ENCODE measurements around the gene C20orf141. TPM values are rescaled to one million over a fixed set of nuclear protein-coding genes. Genes with fewer than 3 reads are reported as not detected.

C20orf141 gene
- total and polyA plus RNA-seq, 5 donors from 2014 or later = not detected

GRCh38 chr20:2796011-2796660 is 18.7 kb upstream of the C20orf141 start:
- DNase-seq (no peak), ATAC-seq (ENCODE audit: low read depth in 2 of 2) (no peak)
- Mint-ChIP-seq H3K9me3 (peaks cover 0 to 3% (median 0%) of the 10 kb centered on the region in 7 donors), H3K27me3 (peaks cover 43% of the 10 kb centered on the region), H3K4me3 (no peak overlapping the region), H3K4me1 (peaks cover 4 to 27% (median 8%) of the 10 kb centered on the region in 4 donors), H3K36me3 (peaks cover 2% of the 10 kb centered on the region), H3K27ac (no peak overlapping the region)
- no peaks in the 10 kb centered on the region for H3K9me3 ChIP-seq (ENCODE audit: control insufficient read depth in 2 of 2, low read length in 2 of 2)
- no peak overlapping the region for H3K4me3 ChIP-seq (ENCODE audit: low read depth, low read length)
- H3K36me3 ChIP-seq (ENCODE audit: control insufficient read depth, insufficient read depth, low read length) = no peaks in the 10 kb centered on the region
- H3K27me3 ChIP-seq (ENCODE audit: control insufficient read depth, insufficient read depth, low read length) = peaks cover 18% of the 10 kb centered on the region
- H3K27ac ChIP-seq (ENCODE audit: insufficient read depth, low read length, poor library complexity, severe bottlenecking) = no peak overlapping the region
- H3K4me1 ChIP-seq (ENCODE audit: control insufficient read depth, insufficient read depth, low read length, poor library complexity, severe bottlenecking) = peaks cover 14% of the 10 kb centered on the region

GRCh38 chr20:2797136-2797983 is 17.4 kb upstream of the C20orf141 start:
- Mint-ChIP-seq H3K9me3 (peaks cover 0 to 3% (median 0%) of the 10 kb centered on the region in 7 donors), H3K4me3 (peak overlapping the region in 1 of 4 donors; percentile 35), H3K27me3 (peaks cover 54% of the 10 kb centered on the region), H3K36me3 (peaks cover 3% of the 10 kb centered on the region), H3K27ac (no peak overlapping the region), H3K4me1 (peaks cover 6 to 33% (median 13%) of the 10 kb centered on the region in 4 donors)
- Histone ChIP-seq H3K9me3 (ENCODE audit: control insufficient read depth in 2 of 2, low read length in 2 of 2) (no peaks in the 10 kb centered on the region), H3K27ac (ENCODE audit: insufficient read depth, low read length, poor library complexity, severe bottlenecking) (no peak overlapping the region), H3K27me3 (ENCODE audit: control insufficient read depth, insufficient read depth, low read length) (peaks cover 23% of the 10 kb centered on the region), H3K36me3 (ENCODE audit: control insufficient read depth, insufficient read depth, low read length) (no peaks in the 10 kb centered on the region), H3K4me1 (ENCODE audit: control insufficient read depth, insufficient read depth, low read length, poor library complexity, severe bottlenecking) (peaks cover 14% of the 10 kb centered on the region), H3K4me3 (ENCODE audit: low read depth, low read length) (no peak overlapping the region)
- DNase-seq (no peak), ATAC-seq (ENCODE audit: low read depth in 2 of 2) (no peak)

- H3K4me1 Mint-ChIP-seq = peaks cover 6 to 35% (median 13%) of the 10 kb centered on the region in 4 donors
- H3K36me3 ChIP-seq (ENCODE audit: control insufficient read depth, insufficient read depth, low read length) = no peaks in the 10 kb centered on the region
- H3K36me3 Mint-ChIP-seq = peaks cover 3% of the 10 kb centered on the region
- H3K27ac ChIP-seq (ENCODE audit: insufficient read depth, low read length, poor library complexity, severe bottlenecking) = no peak overlapping the region
- H3K4me1 ChIP-seq (ENCODE audit: control insufficient read depth, insufficient read depth, low read length, poor library complexity, severe bottlenecking) = peaks cover 14% of the 10 kb centered on the region
- ATAC-seq (ENCODE audit: low read depth in 2 of 2) (no peak), DNase-seq (no peak)
- peaks cover 0 to 3% (median 0%) of the 10 kb centered on the region in 7 donors for H3K9me3 Mint-ChIP-seq
- H3K4me3 Mint-ChIP-seq = peak overlapping the region in 1 of 4 donors; percentile 56
- peaks cover 62% of the 10 kb centered on the region for H3K27me3 Mint-ChIP-seq
- H3K9me3 ChIP-seq (ENCODE audit: control insufficient read depth in 2 of 2, low read length in 2 of 2) = no peaks in the 10 kb centered on the region
- H3K4me3 ChIP-seq (ENCODE audit: low read depth, low read length) = no peak overlapping the region
- no peak overlapping the region for H3K27ac Mint-ChIP-seq
- peaks cover 20% of the 10 kb centered on the region for H3K27me3 ChIP-seq (ENCODE audit: control insufficient read depth, insufficient read depth, low read length)
Measured at GRCh38 chr20:2798095-2798805, 16.5 kb upstream of the C20orf141 start.

- ATAC-seq (ENCODE audit: low read depth in 2 of 2) (no peak), DNase-seq (no peak)
- Histone ChIP-seq H3K27ac (ENCODE audit: insufficient read depth, low read length, poor library complexity, severe bottlenecking) (no peak overlapping the region), H3K27me3 (ENCODE audit: control insufficient read depth, insufficient read depth, low read length) (peaks cover 21% of the 10 kb centered on the region), H3K36me3 (ENCODE audit: control insufficient read depth, insufficient read depth, low read length) (no peaks in the 10 kb centered on the region), H3K4me3 (ENCODE audit: low read depth, low read length) (no peak overlapping the region), H3K9me3 (ENCODE audit: control insufficient read depth in 2 of 2, low read length in 2 of 2) (no peaks in the 10 kb centered on the region), H3K4me1 (ENCODE audit: control insufficient read depth, insufficient read depth, low read length, poor library complexity, severe bottlenecking) (peaks cover 14% of the 10 kb centered on the region)
- H3K27ac Mint-ChIP-seq = no peak overlapping the region
- peaks cover 65% of the 10 kb centered on the region for H3K27me3 Mint-ChIP-seq
- peak overlapping the region in 3 of 4 donors; percentile 11 to 62 (median 22) for H3K4me3 Mint-ChIP-seq
- H3K36me3 Mint-ChIP-seq = peaks cover 3% of the 10 kb centered on the region
- H3K4me1 Mint-ChIP-seq = peaks cover 6 to 35% (median 13%) of the 10 kb centered on the region in 4 donors
- H3K9me3 Mint-ChIP-seq = peaks cover 0 to 3% (median 0%) of the 10 kb centered on the region in 7 donors
Measured at GRCh38 chr20:2798814-2799213, 16.0 kb upstream of the C20orf141 start.

- Histone ChIP-seq H3K9me3 (ENCODE audit: control insufficient read depth in 2 of 2, low read length in 2 of 2) (no peaks in the 10 kb centered on the region), H3K4me1 (ENCODE audit: control insufficient read depth, insufficient read depth, low read length, poor library complexity, severe bottlenecking) (peaks cover 14% of the 10 kb centered on the region), H3K27ac (ENCODE audit: insufficient read depth, low read length, poor library complexity, severe bottlenecking) (no peak overlapping the region), H3K4me3 (ENCODE audit: low read depth, low read length) (no peak overlapping the region), H3K27me3 (ENCODE audit: control insufficient read depth, insufficient read depth, low read length) (peaks cover 21% of the 10 kb centered on the region), H3K36me3 (ENCODE audit: control insufficient read depth, insufficient read depth, low read length) (no peaks in the 10 kb centered on the region)
- no peak for ATAC-seq (ENCODE audit: low read depth in 2 of 2)
- Mint-ChIP-seq H3K9me3 (peaks cover 0 to 3% (median 0%) of the 10 kb centered on the region in 7 donors), H3K4me3 (peak overlapping the region in 3 of 4 donors; percentile 11 to 85 (median 62)), H3K36me3 (peaks cover 3% of the 10 kb centered on the region), H3K27ac (peak overlapping the region in 1 of 3 donors; percentile 72), H3K27me3 (peaks cover 69% of the 10 kb centered on the region), H3K4me1 (peaks cover 6 to 35% (median 13%) of the 10 kb centered on the region in 4 donors)
- DNase-seq = no peak
Measured at GRCh38 chr20:2799271-2799670, 15.5 kb upstream of the C20orf141 start.

GRCh38 chr20:2799688-2800520 is 14.9 kb upstream of the C20orf141 start:
- Mint-ChIP-seq H3K9me3 (peaks cover 0 to 3% (median 0%) of the 10 kb centered on the region in 7 donors), H3K27me3 (peaks cover 66% of the 10 kb centered on the region), H3K36me3 (peaks cover 3% of the 10 kb centered on the region), H3K27ac (peak overlapping the region in 2 of 3 donors; percentile 3 to 72), H3K4me3 (peak overlapping the region; percentile 31 to 85 (median 66)), H3K4me1 (peaks cover 6 to 35% (median 13%) of the 10 kb centered on the region in 4 donors)
- Histone ChIP-seq H3K27me3 (ENCODE audit: control insufficient read depth, insufficient read depth, low read length) (peaks cover 21% of the 10 kb centered on the region), H3K4me3 (ENCODE audit: low read depth, low read length) (no peak overlapping the region), H3K9me3 (ENCODE audit: control insufficient read depth in 2 of 2, low read length in 2 of 2) (no peaks in the 10 kb centered on the region), H3K36me3 (ENCODE audit: control insufficient read depth, insufficient read depth, low read length) (no peaks in the 10 kb centered on the region), H3K27ac (ENCODE audit: insufficient read depth, low read length, poor library complexity, severe bottlenecking) (no peak overlapping the region), H3K4me1 (ENCODE audit: control insufficient read depth, insufficient read depth, low read length, poor library complexity, severe bottlenecking) (peaks cover 14% of the 10 kb centered on the region)
- ATAC-seq (ENCODE audit: low read depth in 2 of 2) (no peak), DNase-seq (peak in 1 of 3 donors; percentile 16)

All from CD4-positive, CD25-positive, alpha-beta regulatory T cell (primary cell).